B cell (primary cell): ENCODE data around the gene PARS2.

Experiments
- EZH2 ChIP-seq: IDR thresholded peaks from 2 replicates; pipeline ENCODE4 v1.6.1; 2012; ENCODE audit warnings: borderline replicate concordance, low read depth, mild to moderate bottlenecking, moderate library complexity, low read length; ENCODE audit not compliant: insufficient read depth, poor library complexity, severe bottlenecking
- TF ChIP-seq, protein P1 (sequence below): fragments of 200-600 bp; IDR thresholded peaks from one replicate; pipeline ENCODE4 v1.8.0; 2022; ENCODE audit warnings: antibody characterized with exemption, mild to moderate bottlenecking

DNA sequence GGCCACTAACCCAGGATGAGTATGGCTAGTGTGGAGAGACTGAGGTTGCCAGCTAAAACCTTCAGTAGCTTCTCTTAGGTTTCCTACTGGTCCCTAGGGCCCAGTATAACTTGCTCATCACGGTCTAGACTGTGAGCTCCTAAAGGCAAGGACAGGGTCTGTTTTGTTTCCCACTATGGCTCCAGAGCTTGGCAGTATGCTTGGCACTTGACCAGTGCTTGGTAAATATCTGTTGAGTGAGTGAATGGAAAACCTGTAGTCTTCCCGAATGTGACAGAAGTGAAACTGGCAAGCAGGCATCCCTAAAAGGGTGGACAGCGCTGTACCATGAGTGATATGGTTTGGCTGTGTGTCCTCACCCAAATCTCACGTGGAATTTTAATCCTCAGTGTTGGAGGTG is 13.1 kb upstream of the PARS2 start:
- TF ChIP-seq, protein P1, sequence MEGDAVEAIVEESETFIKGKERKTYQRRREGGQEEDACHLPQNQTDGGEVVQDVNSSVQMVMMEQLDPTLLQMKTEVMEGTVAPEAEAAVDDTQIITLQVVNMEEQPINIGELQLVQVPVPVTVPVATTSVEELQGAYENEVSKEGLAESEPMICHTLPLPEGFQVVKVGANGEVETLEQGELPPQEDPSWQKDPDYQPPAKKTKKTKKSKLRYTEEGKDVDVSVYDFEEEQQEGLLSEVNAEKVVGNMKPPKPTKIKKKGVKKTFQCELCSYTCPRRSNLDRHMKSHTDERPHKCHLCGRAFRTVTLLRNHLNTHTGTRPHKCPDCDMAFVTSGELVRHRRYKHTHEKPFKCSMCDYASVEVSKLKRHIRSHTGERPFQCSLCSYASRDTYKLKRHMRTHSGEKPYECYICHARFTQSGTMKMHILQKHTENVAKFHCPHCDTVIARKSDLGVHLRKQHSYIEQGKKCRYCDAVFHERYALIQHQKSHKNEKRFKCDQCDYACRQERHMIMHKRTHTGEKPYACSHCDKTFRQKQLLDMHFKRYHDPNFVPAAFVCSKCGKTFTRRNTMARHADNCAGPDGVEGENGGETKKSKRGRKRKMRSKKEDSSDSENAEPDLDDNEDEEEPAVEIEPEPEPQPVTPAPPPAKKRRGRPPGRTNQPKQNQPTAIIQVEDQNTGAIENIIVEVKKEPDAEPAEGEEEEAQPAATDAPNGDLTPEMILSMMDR, result no peak
- TF ChIP-seq EZH2, result no peak
